ENCODE data around the gene MIOX.

MIOX gene

DNA sequence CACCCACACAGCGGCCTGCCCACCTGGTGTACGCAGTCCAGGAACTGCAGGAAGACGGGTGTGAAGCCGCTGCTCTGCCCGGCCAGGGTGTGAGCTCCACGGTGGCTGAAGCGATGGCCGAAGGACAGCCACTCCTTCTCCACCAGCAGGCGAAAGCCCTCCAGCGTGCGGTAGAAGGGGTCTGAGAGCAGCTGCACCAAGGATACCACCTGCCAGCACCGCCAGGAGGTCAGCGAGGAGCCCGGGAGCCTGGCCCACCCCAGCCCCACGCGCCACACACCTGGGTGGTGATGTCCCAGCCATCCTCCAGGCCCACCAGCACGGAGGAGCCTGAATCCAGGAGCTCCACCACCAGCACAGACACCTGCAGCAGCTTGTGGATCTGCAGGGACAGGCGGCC lies 31.5 kb upstream of the MIOX start:
- DNase-seq (ENCODE audit: low read depth), result no peak

DNA sequence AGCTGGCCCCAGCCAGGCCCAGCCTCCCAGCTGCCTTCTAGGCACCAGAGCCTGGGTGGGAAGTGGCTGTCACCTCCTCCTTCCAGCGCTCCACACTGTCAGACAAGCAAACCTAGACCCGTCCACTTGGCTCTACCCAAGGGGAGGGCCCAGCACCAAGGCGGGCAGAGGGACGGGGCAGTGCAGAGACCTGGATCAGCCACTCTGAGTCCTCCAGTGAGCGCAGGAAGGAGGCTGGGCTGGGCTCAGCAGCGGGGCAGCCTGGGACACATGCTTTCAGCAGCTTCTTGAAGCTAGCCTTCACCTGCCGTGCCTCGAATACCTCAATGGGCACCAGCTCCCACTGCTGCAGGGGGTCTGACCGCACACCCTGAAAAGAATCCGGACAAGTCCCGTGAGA lies 30.6 kb upstream of the MIOX start:
- no peak for DNase-seq (ENCODE audit: low read depth)

DNA sequence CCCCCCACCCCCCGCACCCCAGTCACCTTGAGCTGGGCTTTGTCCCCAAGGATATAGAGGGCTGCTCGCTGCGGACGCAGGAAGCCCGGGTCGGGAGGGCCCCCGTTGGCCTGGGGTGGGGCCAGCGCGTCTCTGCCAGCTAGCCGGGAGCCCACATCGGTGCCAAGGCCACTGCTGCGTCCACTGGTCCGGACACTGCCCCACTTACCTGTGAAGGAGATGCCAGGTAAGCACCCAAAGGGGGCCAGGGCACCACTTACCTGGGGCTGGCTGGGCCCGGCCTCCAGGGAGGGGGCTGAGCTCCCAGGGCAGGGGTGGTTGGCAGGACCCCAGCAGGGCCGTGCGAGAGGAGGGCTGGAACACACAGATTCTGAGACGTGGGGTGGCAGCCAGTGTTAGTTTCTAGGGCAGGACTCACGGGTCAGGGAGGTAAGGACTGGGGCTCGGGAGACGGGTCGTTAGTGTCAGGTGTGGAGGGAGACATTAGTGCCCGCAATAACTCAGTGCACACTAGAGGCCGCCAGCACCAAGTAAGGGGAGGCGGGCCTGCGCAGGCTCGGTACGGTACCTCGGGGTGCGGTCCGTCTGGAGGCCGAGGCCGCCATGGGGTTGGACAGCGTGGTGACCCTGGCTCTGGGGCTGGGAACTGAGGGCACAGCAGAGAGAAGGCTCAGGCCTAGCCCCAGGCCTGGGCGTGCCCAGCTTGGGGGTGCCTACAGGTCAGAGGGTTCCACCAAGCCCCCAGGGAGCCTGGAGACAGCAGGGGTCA lies 30.0 kb upstream of the MIOX start:
- no peak for DNase-seq (ENCODE audit: low read depth)

DNA sequence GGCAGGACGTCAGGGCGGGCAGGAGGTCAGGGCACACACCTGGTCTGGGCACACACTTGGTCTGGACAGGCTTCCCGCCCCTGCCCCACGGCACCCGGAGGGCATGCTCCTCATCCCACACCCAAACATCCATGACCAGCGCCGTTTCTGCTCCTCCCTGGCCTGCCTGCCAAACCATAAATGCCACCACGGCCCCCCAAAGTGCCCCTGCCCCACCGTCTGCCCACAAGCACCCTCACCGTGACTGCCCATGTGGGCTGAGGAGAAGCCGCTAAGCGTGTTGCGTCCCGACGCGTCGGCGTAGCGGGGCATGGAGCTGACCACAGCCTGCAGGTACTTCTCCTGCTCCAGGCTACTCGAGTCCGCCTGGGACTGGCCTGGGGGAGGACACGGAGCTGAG lies 27.6 kb upstream of the MIOX start:
- no peak for DNase-seq (ENCODE audit: low read depth)

- DNase-seq (ENCODE audit: low read depth), result no peak
Measured at GRCh38 chr22:50459496-50460140, 27.0 kb upstream of the MIOX start.

DNA sequence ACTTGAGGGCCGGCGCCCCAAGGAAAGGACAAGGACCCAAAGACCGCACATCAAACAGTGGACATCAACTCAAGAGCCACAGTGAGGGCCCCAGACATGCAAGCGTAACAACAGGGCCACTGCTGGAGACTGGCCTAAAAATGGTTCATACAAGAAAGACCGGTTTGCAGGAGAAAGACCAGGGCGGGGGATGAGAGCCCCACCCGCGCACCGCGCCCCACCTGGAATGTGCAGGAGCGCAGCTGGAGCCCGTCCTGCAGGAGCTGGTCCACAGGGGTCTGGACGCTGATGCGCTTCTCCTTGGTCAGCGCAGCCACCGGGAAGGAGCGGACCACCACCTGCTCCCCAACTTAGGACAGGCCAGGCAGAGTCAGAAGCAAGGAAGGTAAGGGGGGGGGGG lies 25.7 kb upstream of the MIOX start:
- no peak for DNase-seq (ENCODE audit: low read depth)

DNA sequence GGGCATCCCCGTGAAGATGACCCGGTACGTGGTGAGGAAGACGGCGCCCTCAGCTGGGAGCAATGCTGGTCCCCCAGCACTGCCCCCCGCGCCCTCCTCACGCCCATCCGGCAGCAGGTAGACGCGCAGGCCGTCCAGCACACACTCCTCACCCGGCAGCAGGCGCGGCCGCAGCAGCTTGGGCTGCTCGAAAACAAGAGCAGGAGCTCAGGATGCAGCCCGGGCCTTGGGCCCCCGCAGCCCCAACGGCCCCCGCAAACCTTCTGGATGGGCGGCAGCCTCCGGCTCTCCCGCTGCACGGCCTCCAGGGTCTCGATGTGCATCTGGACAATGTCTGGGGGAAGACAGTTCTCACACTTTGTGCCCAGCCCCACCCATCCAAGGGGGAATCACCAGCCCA lies 25.1 kb upstream of the MIOX start:
- DNase-seq (ENCODE audit: low read depth), result no peak

DNA sequence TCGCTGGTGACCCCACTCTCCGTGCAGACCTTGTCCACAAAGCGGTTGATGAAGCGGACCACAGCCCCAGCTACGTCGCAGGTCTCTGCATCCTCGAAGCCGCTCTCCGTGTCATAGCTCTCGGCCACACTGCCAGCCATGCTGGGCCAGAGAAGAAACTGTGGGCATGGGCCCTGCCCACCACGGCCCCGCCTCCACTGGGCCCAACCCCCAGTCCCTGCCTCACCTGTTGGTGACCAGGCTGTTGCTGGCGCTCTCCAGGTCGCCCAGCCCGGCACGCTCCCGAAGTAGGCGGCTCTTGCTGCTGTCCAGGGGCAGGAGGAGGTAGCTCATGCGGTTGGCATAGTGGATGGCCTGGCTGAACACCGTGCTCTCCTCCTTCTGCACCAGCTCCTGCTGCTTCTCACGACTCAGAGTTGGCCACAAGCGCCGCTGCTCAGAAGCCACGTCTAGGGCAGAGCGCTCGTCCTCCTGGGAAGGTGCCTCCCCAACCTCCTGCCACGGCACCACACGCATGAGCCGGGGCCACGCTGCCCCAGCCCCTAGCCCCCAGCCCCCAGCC lies 24.6 kb upstream of the MIOX start:
- no peak for DNase-seq (ENCODE audit: low read depth)

DNA sequence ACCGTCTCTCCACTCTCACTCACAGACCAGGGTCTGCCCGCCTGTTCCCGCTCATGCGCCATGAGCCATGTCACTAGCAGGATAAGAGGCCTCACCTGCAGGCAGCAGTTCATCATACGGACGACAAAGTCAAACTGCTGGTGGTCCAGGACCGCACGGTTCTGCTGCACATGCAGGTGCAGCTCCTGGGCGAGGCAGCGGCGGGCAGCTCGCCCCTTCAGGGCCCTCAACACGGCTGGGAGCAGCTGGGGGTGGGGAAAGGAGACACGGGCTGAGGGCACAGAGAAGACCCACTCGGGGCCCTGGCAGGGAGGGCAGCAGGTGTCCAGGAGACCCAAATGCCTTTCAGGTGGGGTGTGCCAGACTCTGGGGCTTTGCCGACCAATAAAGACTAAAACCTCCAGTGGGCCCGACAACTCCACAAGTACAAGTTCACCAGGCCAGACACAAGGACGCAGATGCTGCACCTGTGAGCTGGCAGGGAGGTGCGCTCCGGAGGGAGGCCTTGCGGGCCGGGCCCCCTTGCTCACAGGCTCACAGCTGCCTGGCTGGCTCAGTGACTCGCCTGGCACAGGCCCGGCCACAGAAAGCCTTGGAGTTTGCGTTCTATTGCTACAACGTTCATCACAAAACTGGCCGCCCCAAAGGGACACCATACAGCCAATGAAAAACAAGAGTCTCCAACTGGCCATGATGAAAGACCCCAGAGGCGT lies 23.3 kb upstream of the MIOX start:
- no peak for DNase-seq (ENCODE audit: low read depth)

- no peak for DNase-seq (ENCODE audit: low read depth)
Measured at GRCh38 chr22:50464451-50464850, 22.2 kb upstream of the MIOX start.

DNA sequence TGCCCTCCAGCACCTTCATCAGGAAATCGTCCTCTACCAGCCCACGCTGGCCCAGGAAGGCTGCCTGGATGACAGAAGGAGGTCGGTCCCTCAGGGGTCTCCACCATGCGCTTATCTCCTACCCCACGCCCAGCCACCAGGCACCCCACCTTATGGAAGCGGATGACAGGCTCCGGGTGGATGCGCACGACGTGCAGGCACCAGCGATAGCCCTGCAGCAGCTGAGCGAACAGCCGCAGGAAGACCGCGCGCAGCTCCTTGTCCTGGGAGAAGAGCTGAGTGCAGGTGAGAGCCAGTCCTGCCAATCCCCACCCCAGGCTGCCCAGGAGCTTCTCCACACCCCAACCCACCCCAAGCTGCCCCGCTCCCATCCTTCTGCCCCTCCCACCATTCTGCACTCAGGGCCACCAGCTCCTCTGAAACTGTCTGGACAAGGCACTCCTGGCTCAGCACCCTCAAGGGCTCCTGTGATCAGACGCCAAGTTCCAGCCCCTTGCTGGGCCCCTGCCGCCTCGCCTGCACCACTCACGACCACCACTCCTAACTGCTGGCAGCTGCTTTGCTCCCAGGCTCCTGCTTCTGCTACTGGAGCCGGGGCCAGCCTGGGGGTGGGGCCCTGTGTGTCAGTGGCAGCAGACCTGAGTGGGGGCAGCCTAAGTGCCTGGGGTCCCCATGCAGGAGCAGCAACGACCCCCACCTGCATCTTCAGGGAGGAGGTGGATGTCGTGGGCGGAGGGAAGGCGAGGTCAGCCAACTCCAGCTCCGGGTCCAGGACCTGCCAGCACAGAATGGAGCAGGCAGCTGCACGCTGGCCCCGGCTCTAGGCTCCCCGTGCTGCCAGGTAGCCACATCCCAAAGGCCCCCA lies 21.4 kb upstream of the MIOX start:
- no peak for DNase-seq (ENCODE audit: low read depth)

DNA sequence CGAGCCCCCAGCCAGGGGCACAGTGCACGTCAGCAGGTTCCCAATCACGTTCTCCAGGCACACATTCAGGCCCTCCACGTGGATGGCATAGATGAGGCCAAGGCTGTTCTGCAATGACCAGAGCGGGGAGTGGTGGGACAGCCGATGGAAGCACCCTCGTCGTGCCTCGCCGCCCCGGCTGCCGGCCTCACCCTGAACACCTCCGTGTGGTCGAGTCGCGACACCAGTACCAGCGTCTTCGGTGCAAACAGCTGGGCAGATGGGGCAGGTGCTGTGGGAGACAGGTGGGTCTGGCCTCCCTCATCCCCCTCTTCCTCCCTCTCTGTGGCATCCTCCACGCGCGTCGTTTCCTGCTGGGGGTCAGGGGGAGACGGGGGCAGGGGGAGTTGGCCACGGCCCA lies 19.3 kb upstream of the MIOX start:
- no peak for DNase-seq (ENCODE audit: low read depth)

GRCh38 chr22:50467773-50468440 lies 18.8 kb upstream of the MIOX start:
- no peak for DNase-seq (ENCODE audit: low read depth)

DNA sequence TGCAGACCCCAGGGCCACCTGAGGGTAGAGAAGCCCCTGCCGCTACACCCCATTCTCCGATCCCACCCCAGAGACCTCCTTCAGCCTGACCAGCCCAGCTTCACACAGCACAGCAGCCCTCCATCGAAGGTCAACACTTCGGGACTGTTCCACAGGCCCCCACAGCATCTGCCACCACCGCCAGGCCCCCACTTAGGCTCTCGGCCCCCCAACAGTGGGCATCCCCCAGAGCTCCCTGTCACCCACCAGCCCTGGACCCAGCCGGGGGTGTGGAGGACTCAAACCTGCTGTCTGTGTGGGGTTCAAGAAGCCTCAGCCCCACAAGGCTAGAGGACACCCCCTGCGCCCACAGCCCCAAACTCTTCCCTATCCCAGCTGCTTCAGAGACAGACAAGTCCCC lies 18.0 kb upstream of the MIOX start:
- DNase-seq (ENCODE audit: low read depth), result no peak

GRCh38 chr22:50469377-50470305 lies 17.0 kb upstream of the MIOX start:
- no peak for DNase-seq (ENCODE audit: low read depth)

GRCh38 chr22:50470491-50470890 lies 16.2 kb upstream of the MIOX start:
- no peak for DNase-seq (ENCODE audit: low read depth)

DNA sequence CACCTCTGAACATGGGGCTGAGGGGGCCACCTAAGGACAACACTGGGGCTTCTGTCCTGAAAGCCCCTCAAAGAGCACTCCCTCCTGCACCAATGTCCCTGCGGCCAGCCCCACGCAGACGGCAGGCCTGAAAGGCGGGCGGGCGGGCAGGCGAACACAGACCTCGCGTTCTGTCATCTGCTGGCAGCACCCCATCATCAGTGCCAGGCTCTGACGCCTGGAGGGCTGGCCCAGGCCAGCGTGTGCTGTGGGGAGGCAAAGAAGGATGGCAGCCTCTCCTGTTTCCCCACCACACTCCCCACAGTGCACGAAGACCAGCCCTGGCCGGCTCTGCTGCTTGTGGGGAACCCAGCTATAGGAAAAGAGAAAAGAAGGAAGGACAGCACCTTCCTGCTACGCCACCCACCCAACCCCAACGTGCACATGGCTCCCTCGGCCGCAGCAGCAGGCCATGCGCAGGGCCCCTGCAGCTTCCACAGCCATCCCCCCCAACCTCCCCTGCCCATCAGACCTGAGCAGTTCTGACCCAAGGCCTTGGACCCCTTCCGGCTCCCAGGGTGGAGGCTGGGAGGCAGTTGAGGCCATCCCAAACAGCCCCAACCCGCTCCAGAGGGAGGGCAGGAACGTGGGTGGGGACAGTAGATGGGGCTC lies 15.3 kb upstream of the MIOX start:
- DNase-seq (ENCODE audit: low read depth), result no peak

- no peak for DNase-seq (ENCODE audit: low read depth)
Measured at GRCh38 chr22:50471962-50472361, 14.7 kb upstream of the MIOX start.

- DNase-seq (ENCODE audit: low read depth), result no peak
Measured at GRCh38 chr22:50473088-50473487, 13.6 kb upstream of the MIOX start.
